GM10266 (cell line): Measurements from ENCODE around the gene UNC13C.

Source experiments
- DNase-seq: peaks from one replicate; pipeline ENCODE4 v3.0.0; 2012; ENCODE audit errors: extremely low spot score
- CTCF ChIP-seq: IDR thresholded peaks from 2 replicates; pipeline ENCODE4 v1.5.1; 2012; ENCODE audit warnings: mild to moderate bottlenecking, low read depth; ENCODE audit not compliant: control insufficient read depth, insufficient read depth; ENCODE audit errors: missing control alignments

Gene UNC13C

GRCh38 chr15:54582863-54583643, 604.8 kb downstream of the UNC13C start:
- TF ChIP-seq CTCF, result no peak
- DNase-seq, result no peak

GRCh38 chr15:54585063-54585462, 606.8 kb downstream of the UNC13C start:
- no peak for DNase-seq
- TF ChIP-seq CTCF, result no peak

- no peak for TF ChIP-seq CTCF
- DNase-seq, result no peak
These were observed 615.9 kb downstream of the UNC13C start for GRCh38 chr15:54594115-54594514.

GRCh38 chr15:54599386-54599785, 621.1 kb downstream of the UNC13C start:
- DNase-seq, result no peak
- no peak for TF ChIP-seq CTCF

GRCh38 chr15:54605043-54605442, 626.8 kb downstream of the UNC13C start:
- TF ChIP-seq CTCF, result no peak
- no peak for DNase-seq

GRCh38 chr15:54605556-54605955, 627.3 kb downstream of the UNC13C start:
- no peak for DNase-seq
- TF ChIP-seq CTCF, result no peak
